HepG2 (cell line): ENCODE measurements around the gene ZNF320. TPM values are rescaled to one million over a fixed set of nuclear protein-coding genes. Genes with fewer than 3 reads are reported as not detected.

Experiments
- CENPX ChIP-seq: sonication (generic); formaldehyde crosslinking; IDR thresholded peaks from 2 replicates; pipeline ENCODE4 v1.9.0; 2021; ENCODE audit warnings: mild to moderate bottlenecking, missing genetic modification reagents, moderate library complexity
- HIVEP1 ChIP-seq: sonication (generic); formaldehyde crosslinking; IDR thresholded peaks from 2 replicates; pipeline ENCODE4 v1.4.0; 2020; ENCODE audit warnings: mild to moderate bottlenecking, missing genetic modification reagents
- IKZF4 ChIP-seq: sonication (generic); formaldehyde crosslinking; IDR thresholded peaks from 2 replicates; pipeline ENCODE4 v1.5.1; 2020; ENCODE audit warnings: borderline replicate concordance, mild to moderate bottlenecking, low read depth, missing genetic modification reagents; ENCODE audit errors: not compliant biosample characterization
- MATR3 ChIP-seq: sonication (generic); formaldehyde crosslinking; IDR thresholded peaks from 2 replicates; pipeline ENCODE4 v1.4.0; 2020; ENCODE audit warnings: missing genetic modification reagents
- MLLT10 ChIP-seq: sonication (generic); formaldehyde crosslinking; IDR thresholded peaks from 2 replicates; pipeline ENCODE4 v1.4.0; 2020; ENCODE audit warnings: missing genetic modification reagents
- NFE2 ChIP-seq: sonication (generic); formaldehyde crosslinking; IDR thresholded peaks from 2 replicates; pipeline ENCODE4 v1.4.0; 2020; ENCODE audit warnings: missing genetic modification reagents
- SP1 ChIP-seq, 2 experiments: fragments of 450-650 bp in 1 of 2; sonication (generic) in 1 of 2; formaldehyde crosslinking in 1 of 2; IDR thresholded peaks; 2 replicates each; pipeline versions ENCODE4 v1.4.0 to v1.6.1; 2016 to 2020; ENCODE audit warnings: missing genetic modification reagents in 1 of 2
- SRF ChIP-seq: IDR thresholded peaks from 2 replicates; pipeline ENCODE4 v1.6.1; 2011; ENCODE audit warnings: mild to moderate bottlenecking, low read depth, low read length, moderate library complexity
- ZC3H4 ChIP-seq: sonication (generic); formaldehyde crosslinking; IDR thresholded peaks from 2 replicates; pipeline ENCODE4 v1.4.0; 2020; ENCODE audit warnings: missing genetic modification reagents, borderline replicate concordance
- ZNF225 ChIP-seq: sonication (generic); formaldehyde crosslinking; IDR thresholded peaks from 2 replicates; pipeline ENCODE4 v1.4.0; 2020; ENCODE audit warnings: mild to moderate bottlenecking, missing genetic modification reagents
- ZNF282 ChIP-seq: fragments of 450-650 bp; IDR thresholded peaks from 2 replicates; pipeline ENCODE4 v1.6.1; 2018; ENCODE audit not compliant: partially characterized antibody
- ZNF333 ChIP-seq: sonication (generic); formaldehyde crosslinking; IDR thresholded peaks from 2 replicates; pipeline ENCODE4 v1.4.0; 2020; ENCODE audit warnings: mild to moderate bottlenecking, missing genetic modification reagents, borderline replicate concordance
- ZNF558 ChIP-seq: sonication (generic); formaldehyde crosslinking; IDR thresholded peaks from 2 replicates; pipeline ENCODE4 v1.9.0; 2022; ENCODE audit warnings: mild to moderate bottlenecking, missing genetic modification reagents, borderline replicate concordance
- ZNF672 ChIP-seq: sonication (generic); formaldehyde crosslinking; IDR thresholded peaks from 2 replicates; pipeline ENCODE4 v1.8.1; 2022; ENCODE audit warnings: missing genetic modification reagents
- ZNF83 ChIP-seq: sonication (generic); formaldehyde crosslinking; IDR thresholded peaks from 2 replicates; pipeline ENCODE4 v1.4.0; 2020; ENCODE audit warnings: missing genetic modification reagents, mild to moderate bottlenecking, borderline replicate concordance
- polyA plus RNA-seq, 8 experiments: library from polyadenylated mRNA; depleted of rRNA in 3 of 8; stranded (reverse) in 7 of 8; unstranded in 1 of 8; fragments of >200 nt; fragmentation: Illumina TruSeq in 4 of 8; extraction: Trizol in 4 of 8; gene quantifications; 2 replicates each; pipeline versions ENCODE4 v1.2.1 to v1.2.3, GENCODE V29; 2011 to 2016; ENCODE audit warnings: low read depth in 4 of 8, missing spikeins in 1 of 8, mixed read lengths in 1 of 8; ENCODE audit not compliant: insufficient read depth in 1 of 8
- total RNA-seq, 5 experiments: library from RNA; depleted of rRNA; stranded (reverse); fragments of >200 nt; fragmentation: Illumina TruSeq; extraction: Trizol; gene quantifications; 2 replicates each; pipeline ENCODE4 v1.2.3, GENCODE V29; 2016; ENCODE audit warnings: low read depth in 1 of 5
- TF ChIP-seq, protein P1 (sequence below), 2 experiments: sonication (generic) in 1 of 2; formaldehyde crosslinking in 1 of 2; IDR thresholded peaks; 2 replicates each; pipeline versions ENCODE4 v1.5.1 to v1.6.1; 2011 to 2020; ENCODE audit warnings: borderline replicate concordance in 1 of 2, low read depth in 1 of 2, low read length in 1 of 2, mild to moderate bottlenecking in 1 of 2, missing genetic modification reagents in 1 of 2, moderate library complexity in 1 of 2
- TF ChIP-seq, protein P2 (sequence below): sonication (generic); formaldehyde crosslinking; conservative IDR thresholded peaks from 2 replicates; pipeline ENCODE4 v1.4.0; 2020; ENCODE audit warnings: mild to moderate bottlenecking, missing genetic modification reagents, moderate library complexity
- TF ChIP-seq, protein P3 (sequence below): sonication (generic); formaldehyde crosslinking; IDR thresholded peaks from 2 replicates; pipeline ENCODE4 v1.4.0; 2020; ENCODE audit warnings: mild to moderate bottlenecking, missing genetic modification reagents

The ZNF320 gene
- total and polyA plus RNA-seq, 2 of the 13 experiments (the other 11 are each of a cell fraction or from before 2014, with no cell fraction given), result 0.49 TPM; not detected in 1

DNA sequence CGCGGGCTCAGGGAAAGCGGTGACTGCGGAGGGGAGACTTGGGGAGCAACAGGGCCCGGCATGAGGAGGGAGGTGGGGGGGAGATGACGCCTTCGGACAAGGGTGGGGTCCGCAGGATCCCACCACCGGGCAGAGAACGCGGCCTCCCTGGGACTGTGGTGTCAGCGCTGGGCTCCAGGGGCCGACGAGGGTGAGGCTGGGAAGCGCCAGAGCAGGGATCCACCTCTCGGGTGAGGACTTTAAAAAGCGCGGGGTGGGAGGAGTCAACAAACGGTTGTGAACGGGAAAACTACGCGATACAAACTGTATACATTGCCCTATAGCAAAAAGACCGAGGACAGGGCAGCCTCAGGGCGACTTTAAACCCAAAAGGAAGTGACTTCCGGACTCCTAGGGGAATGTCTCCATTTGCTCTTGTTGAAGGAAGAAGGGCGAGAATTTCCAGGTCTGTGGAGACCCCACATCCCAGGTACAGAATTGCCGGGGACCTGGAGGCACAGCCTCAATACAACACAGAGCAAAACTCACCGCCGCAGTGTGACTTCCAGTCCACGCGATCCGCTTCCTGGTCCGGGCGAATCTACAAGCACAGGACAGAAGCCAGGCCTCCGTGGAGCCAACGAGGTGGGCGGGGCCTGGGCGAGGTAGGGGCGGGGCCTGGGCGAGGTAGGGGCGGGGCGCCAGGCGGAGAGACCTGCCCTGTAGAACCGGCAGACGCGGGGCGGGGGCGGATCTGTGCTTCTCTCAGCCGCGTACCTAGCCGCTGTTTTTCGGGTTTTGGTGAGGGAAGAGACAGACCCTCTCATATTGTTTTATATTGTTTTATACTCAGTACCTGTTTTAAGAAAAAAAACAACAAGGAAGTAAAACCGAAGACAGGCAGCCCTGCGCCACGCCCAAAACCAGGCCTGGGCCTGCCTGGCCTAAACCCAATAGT lies 25.7 kb upstream of the ZNF320 start, which contains the start of gene ZNF888 (continued):
- TF ChIP-seq ZC3H4 (CRISPR knock-in tag), result peak; percentile 28; the same call in 1 of the 2 replicates
- TF ChIP-seq, protein P1, sequence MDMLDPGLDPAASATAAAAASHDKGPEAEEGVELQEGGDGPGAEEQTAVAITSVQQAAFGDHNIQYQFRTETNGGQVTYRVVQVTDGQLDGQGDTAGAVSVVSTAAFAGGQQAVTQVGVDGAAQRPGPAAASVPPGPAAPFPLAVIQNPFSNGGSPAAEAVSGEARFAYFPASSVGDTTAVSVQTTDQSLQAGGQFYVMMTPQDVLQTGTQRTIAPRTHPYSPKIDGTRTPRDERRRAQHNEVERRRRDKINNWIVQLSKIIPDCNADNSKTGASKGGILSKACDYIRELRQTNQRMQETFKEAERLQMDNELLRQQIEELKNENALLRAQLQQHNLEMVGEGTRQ (IDR thresholded peaks at IDR 0.05; ENCODE audit: low read depth, low read length), result no peak
- TF ChIP-seq, protein P1 (CRISPR knock-in tag; IDR thresholded peaks at IDR 0.05; ENCODE audit: borderline replicate concordance), result no peak; the same call in 1 of the 2 replicates
- no peak for TF ChIP-seq MATR3 (CRISPR knock-in tag)
- TF ChIP-seq, protein P2, sequence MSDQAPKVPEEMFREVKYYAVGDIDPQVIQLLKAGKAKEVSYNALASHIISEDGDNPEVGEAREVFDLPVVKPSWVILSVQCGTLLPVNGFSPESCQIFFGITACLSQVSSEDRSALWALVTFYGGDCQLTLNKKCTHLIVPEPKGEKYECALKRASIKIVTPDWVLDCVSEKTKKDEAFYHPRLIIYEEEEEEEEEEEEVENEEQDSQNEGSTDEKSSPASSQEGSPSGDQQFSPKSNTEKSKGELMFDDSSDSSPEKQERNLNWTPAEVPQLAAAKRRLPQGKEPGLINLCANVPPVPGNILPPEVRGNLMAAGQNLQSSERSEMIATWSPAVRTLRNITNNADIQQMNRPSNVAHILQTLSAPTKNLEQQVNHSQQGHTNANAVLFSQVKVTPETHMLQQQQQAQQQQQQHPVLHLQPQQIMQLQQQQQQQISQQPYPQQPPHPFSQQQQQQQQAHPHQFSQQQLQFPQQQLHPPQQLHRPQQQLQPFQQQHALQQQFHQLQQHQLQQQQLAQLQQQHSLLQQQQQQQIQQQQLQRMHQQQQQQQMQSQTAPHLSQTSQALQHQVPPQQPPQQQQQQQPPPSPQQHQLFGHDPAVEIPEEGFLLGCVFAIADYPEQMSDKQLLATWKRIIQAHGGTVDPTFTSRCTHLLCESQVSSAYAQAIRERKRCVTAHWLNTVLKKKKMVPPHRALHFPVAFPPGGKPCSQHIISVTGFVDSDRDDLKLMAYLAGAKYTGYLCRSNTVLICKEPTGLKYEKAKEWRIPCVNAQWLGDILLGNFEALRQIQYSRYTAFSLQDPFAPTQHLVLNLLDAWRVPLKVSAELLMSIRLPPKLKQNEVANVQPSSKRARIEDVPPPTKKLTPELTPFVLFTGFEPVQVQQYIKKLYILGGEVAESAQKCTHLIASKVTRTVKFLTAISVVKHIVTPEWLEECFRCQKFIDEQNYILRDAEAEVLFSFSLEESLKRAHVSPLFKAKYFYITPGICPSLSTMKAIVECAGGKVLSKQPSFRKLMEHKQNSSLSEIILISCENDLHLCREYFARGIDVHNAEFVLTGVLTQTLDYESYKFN, result no peak
- no peak for TF ChIP-seq ZNF83 (CRISPR knock-in tag)
- no peak for TF ChIP-seq ZNF672 (CRISPR knock-in tag)
- TF ChIP-seq HIVEP1 (CRISPR knock-in tag), result no peak
- no peak for TF ChIP-seq MLLT10 (CRISPR knock-in tag)
- peak; percentile 88 for TF ChIP-seq SRF
- no peak for TF ChIP-seq IKZF4
- no peak for TF ChIP-seq SP1 (IDR thresholded peaks at IDR 0.05)
- peak; percentile 58; the same call in 1 of the 2 replicates for TF ChIP-seq SP1 (CRISPR knock-in tag; IDR thresholded peaks at IDR 0.05)
- TF ChIP-seq ZNF225 (CRISPR knock-in tag), result no peak
- TF ChIP-seq NFE2, result no peak
- no peak for TF ChIP-seq CENPX (CRISPR knock-in tag)
- TF ChIP-seq, protein P3, sequence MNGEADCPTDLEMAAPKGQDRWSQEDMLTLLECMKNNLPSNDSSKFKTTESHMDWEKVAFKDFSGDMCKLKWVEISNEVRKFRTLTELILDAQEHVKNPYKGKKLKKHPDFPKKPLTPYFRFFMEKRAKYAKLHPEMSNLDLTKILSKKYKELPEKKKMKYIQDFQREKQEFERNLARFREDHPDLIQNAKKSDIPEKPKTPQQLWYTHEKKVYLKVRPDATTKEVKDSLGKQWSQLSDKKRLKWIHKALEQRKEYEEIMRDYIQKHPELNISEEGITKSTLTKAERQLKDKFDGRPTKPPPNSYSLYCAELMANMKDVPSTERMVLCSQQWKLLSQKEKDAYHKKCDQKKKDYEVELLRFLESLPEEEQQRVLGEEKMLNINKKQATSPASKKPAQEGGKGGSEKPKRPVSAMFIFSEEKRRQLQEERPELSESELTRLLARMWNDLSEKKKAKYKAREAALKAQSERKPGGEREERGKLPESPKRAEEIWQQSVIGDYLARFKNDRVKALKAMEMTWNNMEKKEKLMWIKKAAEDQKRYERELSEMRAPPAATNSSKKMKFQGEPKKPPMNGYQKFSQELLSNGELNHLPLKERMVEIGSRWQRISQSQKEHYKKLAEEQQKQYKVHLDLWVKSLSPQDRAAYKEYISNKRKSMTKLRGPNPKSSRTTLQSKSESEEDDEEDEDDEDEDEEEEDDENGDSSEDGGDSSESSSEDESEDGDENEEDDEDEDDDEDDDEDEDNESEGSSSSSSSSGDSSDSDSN, result peak; percentile 39; the same call in 1 of the 2 replicates
- 0 out of 2 replicates have a peak, but pooled peaks have one; percentile 40 for TF ChIP-seq ZNF558
- TF ChIP-seq ZNF282, result no peak
- no peak for TF ChIP-seq ZNF333
